GM23338 (cell line): ENCODE results near the gene LRMDA. TPM values are rescaled to one million over a fixed set of nuclear protein-coding genes. Genes with fewer than 3 reads are reported as not detected.

Source experiments
- ATAC-seq: fragments of 200-7000 bp; cut with Tn5 transposase; 3 replicates; pipeline ENCODE4 v1.9.1; 2020
- DNase-seq: peaks from one replicate; pipeline ENCODE4 v3.0.0-alpha.2; 2015; ENCODE audit warnings: low spot score
- H2AFZ ChIP-seq: fragments of 200-600 bp; sonication (generic); 2 replicates; pipeline ENCODE4 v1.8.0; 2016; ENCODE audit warnings: antibody characterized with exemption, mild to moderate bottlenecking, moderate library complexity
- H3F3A ChIP-seq: fragments of 200-600 bp; sonication (generic); replicated peaks from 2 replicates; pipeline ENCODE4 v1.8.0; 2017; ENCODE audit warnings: antibody characterized with exemption, mixed run types, low read depth
- H3K27ac ChIP-seq: fragments of 200-600 bp; sonication (generic); 2 replicates; pipeline ENCODE4 v1.6.1; 2016; ENCODE audit warnings: low read depth
- H3K27me3 ChIP-seq: fragments of 200-600 bp; sonication (generic); 2 replicates; pipeline ENCODE4 v1.8.0; 2016; ENCODE audit warnings: mild to moderate bottlenecking, mixed run types, moderate library complexity; ENCODE audit not compliant: insufficient read depth
- H3K36me3 ChIP-seq: fragments of 200-600 bp; sonication (generic); 2 replicates; pipeline ENCODE4 v1.8.0; 2016; ENCODE audit warnings: mild to moderate bottlenecking; ENCODE audit not compliant: insufficient read depth
- H3K4me1 ChIP-seq: fragments of 200-600 bp; sonication (generic); 2 replicates; pipeline ENCODE4 v1.8.0; 2016; ENCODE audit warnings: mild to moderate bottlenecking, moderate library complexity; ENCODE audit not compliant: insufficient read depth
- H3K4me2 ChIP-seq: fragments of 200-600 bp; sonication (generic); 2 replicates; pipeline ENCODE4 v1.7.1; 2017; ENCODE audit warnings: mixed run types
- H3K4me3 ChIP-seq: fragments of 200-600 bp; sonication (generic); 2 replicates; pipeline ENCODE4 v1.6.1; 2016; ENCODE audit warnings: mixed run types
- H3K79me2 ChIP-seq: fragments of 200-600 bp; sonication (generic); replicated peaks from 2 replicates; pipeline ENCODE4 v1.8.0; 2017; ENCODE audit warnings: mild to moderate bottlenecking; ENCODE audit not compliant: insufficient read depth
- H3K9me2 ChIP-seq: fragments of 200-600 bp; sonication (generic); 2 replicates; pipeline ENCODE4 v1.8.0; 2017; ENCODE audit not compliant: insufficient read depth
- H4K20me1 ChIP-seq: fragments of 200-600 bp; sonication (generic); replicated peaks from 2 replicates; pipeline ENCODE4 v1.8.0; 2017; ENCODE audit warnings: mild to moderate bottlenecking; ENCODE audit not compliant: insufficient read depth
- H3K27ac Mint-ChIP-seq: 2 replicates; pipeline ENCODE4 v1.8.0; 2020; ENCODE audit warnings: inconsistent platforms, mild to moderate bottlenecking, moderate library complexity, mixed read lengths
- H3K27me3 Mint-ChIP-seq: 3 replicates; pipeline ENCODE4 v1.8.0; 2022; ENCODE audit warnings: low read depth, mild to moderate bottlenecking, moderate library complexity, mixed read lengths, inconsistent platforms; ENCODE audit not compliant: insufficient read depth, poor library complexity
- H3K36me3 Mint-ChIP-seq: 3 replicates; pipeline ENCODE4 v1.8.0; 2021; ENCODE audit warnings: low read depth, mild to moderate bottlenecking, inconsistent platforms, moderate library complexity, mixed read lengths
- H3K4me1 Mint-ChIP-seq: 3 replicates; pipeline ENCODE4 v1.8.0; 2020; ENCODE audit warnings: mild to moderate bottlenecking, inconsistent platforms, mixed read lengths
- H3K4me3 Mint-ChIP-seq: 3 replicates; pipeline ENCODE4 v1.8.0; 2021; ENCODE audit warnings: moderate library complexity, mild to moderate bottlenecking, inconsistent platforms, mixed read lengths
- H3K9me3 Mint-ChIP-seq: 3 replicates; pipeline ENCODE4 v1.8.0; 2020; ENCODE audit warnings: moderate library complexity, mild to moderate bottlenecking, inconsistent platforms, mixed read lengths
- CREB1 ChIP-seq: fragments of 250-450 bp; sonication (Bioruptor Pico); IDR thresholded peaks from 2 replicates; pipeline ENCODE4 v1.5.0; 2020; ENCODE audit warnings: low read depth, mild to moderate bottlenecking, moderate library complexity
- EZH2 ChIP-seq: fragments of 200-600 bp; sonication (generic); IDR thresholded peaks from one replicate; pipeline ENCODE4 v1.8.0; 2017; ENCODE audit warnings: antibody characterized with exemption, mild to moderate bottlenecking, low read depth; ENCODE audit not compliant: unreplicated experiment
- EZH2phosphoT487 ChIP-seq: fragments of 200-600 bp; sonication (generic); IDR thresholded peaks from one replicate; pipeline ENCODE4 v1.8.1; 2018; ENCODE audit warnings: antibody characterized with exemption; ENCODE audit not compliant: unreplicated experiment
- JUNB ChIP-seq: IDR thresholded peaks from one replicate; pipeline ENCODE4 v1.6.1; 2016; ENCODE audit warnings: antibody characterized with exemption; ENCODE audit not compliant: unreplicated experiment
- NANOG ChIP-seq: IDR thresholded peaks from 2 replicates; pipeline ENCODE4 v1.6.1; 2016; ENCODE audit warnings: antibody characterized with exemption, borderline replicate concordance
- POLR2AphosphoS5 ChIP-seq: IDR thresholded peaks from 2 replicates; pipeline ENCODE4 v1.6.1; 2016; ENCODE audit warnings: antibody characterized with exemption, low read depth
- REST ChIP-seq: IDR thresholded peaks from one replicate; pipeline ENCODE4 v1.6.1; 2018; ENCODE audit warnings: antibody characterized with exemption; ENCODE audit not compliant: unreplicated experiment
- STAT1 ChIP-seq: IDR thresholded peaks from one replicate; pipeline ENCODE4 v1.6.1; 2016; ENCODE audit warnings: antibody characterized with exemption; ENCODE audit not compliant: unreplicated experiment
- ZNF114 ChIP-seq: fragments of 250-450 bp; sonication (Bioruptor Pico); IDR thresholded peaks from 2 replicates; pipeline ENCODE4 v1.5.0; 2020; ENCODE audit warnings: mild to moderate bottlenecking, moderate library complexity
- ZNF331 ChIP-seq: fragments of 250-450 bp; sonication (Bioruptor Pico); IDR thresholded peaks from 2 replicates; pipeline ENCODE4 v1.5.0; 2020; ENCODE audit warnings: low read depth, mild to moderate bottlenecking, moderate library complexity
- polyA plus RNA-seq: library from polyadenylated mRNA; unstranded; fragments of >200 nt; fragmentation: Nextera tagmentation; extraction: Ambion mirVana; gene quantifications from 2 replicates; pipeline ENCODE4 v1.2.1, GENCODE V29; 2016
- total RNA-seq: library from RNA; depleted of rRNA; stranded (reverse); fragments of >200 nt; shearing (Covaris generic); gene quantifications from 2 replicates; pipeline ENCODE4 v1.2.3, GENCODE V29; 2014
- TF ChIP-seq, protein P1 (sequence below), 2 experiments: fragments of 200-600 bp in 1 of 2; sonication (generic) in 1 of 2; conservative IDR thresholded peaks; 2 replicates each; pipeline versions ENCODE4 v1.5.1 to v1.6.1; 2016 to 2017; ENCODE audit warnings: antibody characterized with exemption in 2 of 2, low read depth in 2 of 2, mild to moderate bottlenecking in 2 of 2, moderate library complexity in 1 of 2
- TF ChIP-seq, protein P2 (sequence below): fragments of 250-450 bp; sonication (Bioruptor Pico); IDR thresholded peaks from 2 replicates; pipeline ENCODE4 v1.5.0; 2020; ENCODE audit warnings: mild to moderate bottlenecking, moderate library complexity

LRMDA gene
- total and polyA plus RNA-seq, 2 experiments from 2014 or later: 0.90 to 1.8 TPM

DNA sequence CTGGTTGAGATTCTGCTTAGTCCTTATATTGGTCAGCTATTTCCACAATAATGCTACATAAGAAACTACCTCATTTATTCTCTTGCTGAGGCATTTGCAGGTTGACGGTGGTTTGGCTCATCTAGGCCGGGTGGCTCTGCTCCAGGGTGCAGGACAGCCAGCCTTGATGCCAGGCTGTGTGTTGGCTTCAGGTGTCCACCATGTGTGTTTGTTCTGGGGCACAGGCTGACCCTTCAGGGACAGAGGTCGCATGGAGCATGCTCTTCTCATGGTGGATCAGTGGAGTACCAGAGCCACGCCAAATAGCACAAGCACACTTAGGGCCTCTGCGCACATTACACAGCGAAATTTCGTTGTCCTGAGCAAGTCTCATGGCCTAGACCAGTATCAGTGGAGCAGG, 249.9 kb downstream of the LRMDA start:
- Histone ChIP-seq H3K4me3 (no peak overlapping the region), H4K20me1 (no peaks in the 10 kb centered on the region), H3K4me2 (no peak overlapping the region), H2AFZ (no peak overlapping the region), H3K4me1 (no peaks in the 10 kb centered on the region), H3K36me3 (no peaks in the 10 kb centered on the region), H3K27ac (no peak overlapping the region), H3F3A (no peaks in the 10 kb centered on the region), H3K9me2 (peaks cover 4% of the 10 kb centered on the region; the same call in 1 of the 2 replicates), H3K27me3 (no peaks in the 10 kb centered on the region), H3K79me2 (no peaks in the 10 kb centered on the region)
- no peak overlapping the region for H3K4me3 Mint-ChIP-seq
- H3K36me3 Mint-ChIP-seq: no peaks in the 10 kb centered on the region
- H3K27ac Mint-ChIP-seq: no peak overlapping the region
- H3K9me3 Mint-ChIP-seq: no peaks in the 10 kb centered on the region
- ATAC-seq (no peak), DNase-seq (no peak)
- no peaks in the 10 kb centered on the region for H3K4me1 Mint-ChIP-seq
- peaks cover 3% of the 10 kb centered on the region for H3K27me3 Mint-ChIP-seq
- TF ChIP-seq REST (no peak), EZH2phosphoT487 (no peak), EZH2 (no peak), CREB1 (CRISPR knock-in tag) (no peak), NANOG (no peak), ZNF114 (CRISPR knock-in tag) (no peak), STAT1 (no peak), ZNF331 (no peak), JUNB (no peak), POLR2AphosphoS5 (no peak)
- TF ChIP-seq, protein P1, sequence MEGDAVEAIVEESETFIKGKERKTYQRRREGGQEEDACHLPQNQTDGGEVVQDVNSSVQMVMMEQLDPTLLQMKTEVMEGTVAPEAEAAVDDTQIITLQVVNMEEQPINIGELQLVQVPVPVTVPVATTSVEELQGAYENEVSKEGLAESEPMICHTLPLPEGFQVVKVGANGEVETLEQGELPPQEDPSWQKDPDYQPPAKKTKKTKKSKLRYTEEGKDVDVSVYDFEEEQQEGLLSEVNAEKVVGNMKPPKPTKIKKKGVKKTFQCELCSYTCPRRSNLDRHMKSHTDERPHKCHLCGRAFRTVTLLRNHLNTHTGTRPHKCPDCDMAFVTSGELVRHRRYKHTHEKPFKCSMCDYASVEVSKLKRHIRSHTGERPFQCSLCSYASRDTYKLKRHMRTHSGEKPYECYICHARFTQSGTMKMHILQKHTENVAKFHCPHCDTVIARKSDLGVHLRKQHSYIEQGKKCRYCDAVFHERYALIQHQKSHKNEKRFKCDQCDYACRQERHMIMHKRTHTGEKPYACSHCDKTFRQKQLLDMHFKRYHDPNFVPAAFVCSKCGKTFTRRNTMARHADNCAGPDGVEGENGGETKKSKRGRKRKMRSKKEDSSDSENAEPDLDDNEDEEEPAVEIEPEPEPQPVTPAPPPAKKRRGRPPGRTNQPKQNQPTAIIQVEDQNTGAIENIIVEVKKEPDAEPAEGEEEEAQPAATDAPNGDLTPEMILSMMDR (conservative IDR thresholded peaks at IDR 0.05; ENCODE audit: low read depth in 2 of 2): no peak
- TF ChIP-seq, protein P2, sequence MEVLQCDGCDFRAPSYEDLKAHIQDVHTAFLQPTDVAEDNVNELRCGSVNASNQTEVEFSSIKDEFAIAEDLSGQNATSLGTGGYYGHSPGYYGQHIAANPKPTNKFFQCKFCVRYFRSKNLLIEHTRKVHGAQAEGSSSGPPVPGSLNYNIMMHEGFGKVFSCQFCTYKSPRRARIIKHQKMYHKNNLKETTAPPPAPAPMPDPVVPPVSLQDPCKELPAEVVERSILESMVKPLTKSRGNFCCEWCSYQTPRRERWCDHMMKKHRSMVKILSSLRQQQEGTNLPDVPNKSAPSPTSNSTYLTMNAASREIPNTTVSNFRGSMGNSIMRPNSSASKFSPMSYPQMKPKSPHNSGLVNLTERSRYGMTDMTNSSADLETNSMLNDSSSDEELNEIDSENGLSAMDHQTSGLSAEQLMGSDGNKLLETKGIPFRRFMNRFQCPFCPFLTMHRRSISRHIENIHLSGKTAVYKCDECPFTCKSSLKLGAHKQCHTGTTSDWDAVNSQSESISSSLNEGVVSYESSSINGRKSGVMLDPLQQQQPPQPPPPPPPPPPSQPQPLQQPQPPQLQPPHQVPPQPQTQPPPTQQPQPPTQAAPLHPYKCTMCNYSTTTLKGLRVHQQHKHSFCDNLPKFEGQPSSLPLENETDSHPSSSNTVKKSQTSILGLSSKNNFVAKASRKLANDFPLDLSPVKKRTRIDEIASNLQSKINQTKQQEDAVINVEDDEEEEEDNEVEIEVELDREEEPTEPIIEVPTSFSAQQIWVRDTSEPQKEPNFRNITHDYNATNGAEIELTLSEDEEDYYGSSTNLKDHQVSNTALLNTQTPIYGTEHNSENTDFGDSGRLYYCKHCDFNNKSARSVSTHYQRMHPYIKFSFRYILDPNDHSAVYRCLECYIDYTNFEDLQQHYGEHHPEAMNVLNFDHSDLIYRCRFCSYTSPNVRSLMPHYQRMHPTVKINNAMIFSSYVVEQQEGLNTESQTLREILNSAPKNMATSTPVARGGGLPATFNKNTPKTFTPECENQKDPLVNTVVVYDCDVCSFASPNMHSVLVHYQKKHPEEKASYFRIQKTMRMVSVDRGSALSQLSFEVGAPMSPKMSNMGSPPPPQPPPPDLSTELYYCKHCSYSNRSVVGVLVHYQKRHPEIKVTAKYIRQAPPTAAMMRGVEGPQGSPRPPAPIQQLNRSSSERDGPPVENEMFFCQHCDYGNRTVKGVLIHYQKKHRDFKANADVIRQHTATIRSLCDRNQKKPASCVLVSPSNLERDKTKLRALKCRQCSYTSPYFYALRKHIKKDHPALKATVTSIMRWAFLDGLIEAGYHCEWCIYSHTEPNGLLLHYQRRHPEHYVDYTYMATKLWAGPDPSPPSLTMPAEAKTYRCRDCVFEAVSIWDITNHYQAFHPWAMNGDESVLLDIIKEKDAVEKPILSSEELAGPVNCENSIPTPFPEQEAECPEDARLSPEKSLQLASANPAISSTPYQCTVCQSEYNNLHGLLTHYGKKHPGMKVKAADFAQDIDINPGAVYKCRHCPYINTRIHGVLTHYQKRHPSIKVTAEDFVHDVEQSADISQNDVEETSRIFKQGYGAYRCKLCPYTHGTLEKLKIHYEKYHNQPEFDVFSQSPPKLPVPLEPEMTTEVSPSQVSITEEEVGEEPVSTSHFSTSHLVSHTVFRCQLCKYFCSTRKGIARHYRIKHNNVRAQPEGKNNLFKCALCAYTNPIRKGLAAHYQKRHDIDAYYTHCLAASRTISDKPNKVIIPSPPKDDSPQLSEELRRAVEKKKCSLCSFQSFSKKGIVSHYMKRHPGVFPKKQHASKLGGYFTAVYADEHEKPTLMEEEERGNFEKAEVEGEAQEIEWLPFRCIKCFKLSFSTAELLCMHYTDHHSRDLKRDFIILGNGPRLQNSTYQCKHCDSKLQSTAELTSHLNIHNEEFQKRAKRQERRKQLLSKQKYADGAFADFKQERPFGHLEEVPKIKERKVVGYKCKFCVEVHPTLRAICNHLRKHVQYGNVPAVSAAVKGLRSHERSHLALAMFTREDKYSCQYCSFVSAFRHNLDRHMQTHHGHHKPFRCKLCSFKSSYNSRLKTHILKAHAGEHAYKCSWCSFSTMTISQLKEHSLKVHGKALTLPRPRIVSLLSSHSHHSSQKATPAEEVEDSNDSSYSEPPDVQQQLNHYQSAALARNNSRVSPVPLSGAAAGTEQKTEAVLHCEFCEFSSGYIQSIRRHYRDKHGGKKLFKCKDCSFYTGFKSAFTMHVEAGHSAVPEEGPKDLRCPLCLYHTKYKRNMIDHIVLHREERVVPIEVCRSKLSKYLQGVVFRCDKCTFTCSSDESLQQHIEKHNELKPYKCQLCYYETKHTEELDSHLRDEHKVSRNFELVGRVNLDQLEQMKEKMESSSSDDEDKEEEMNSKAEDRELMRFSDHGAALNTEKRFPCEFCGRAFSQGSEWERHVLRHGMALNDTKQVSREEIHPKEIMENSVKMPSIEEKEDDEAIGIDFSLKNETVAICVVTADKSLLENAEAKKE: no peak
